ENCODE data around the gene GRM1. TPM values are rescaled to one million over a fixed set of nuclear protein-coding genes. Genes with fewer than 3 reads are reported as not detected.

Gene GRM1
- total and polyA plus RNA-seq, 2 donors (not counting 1 experiment from before 2014, with no cell fraction given): not detected

DNA sequence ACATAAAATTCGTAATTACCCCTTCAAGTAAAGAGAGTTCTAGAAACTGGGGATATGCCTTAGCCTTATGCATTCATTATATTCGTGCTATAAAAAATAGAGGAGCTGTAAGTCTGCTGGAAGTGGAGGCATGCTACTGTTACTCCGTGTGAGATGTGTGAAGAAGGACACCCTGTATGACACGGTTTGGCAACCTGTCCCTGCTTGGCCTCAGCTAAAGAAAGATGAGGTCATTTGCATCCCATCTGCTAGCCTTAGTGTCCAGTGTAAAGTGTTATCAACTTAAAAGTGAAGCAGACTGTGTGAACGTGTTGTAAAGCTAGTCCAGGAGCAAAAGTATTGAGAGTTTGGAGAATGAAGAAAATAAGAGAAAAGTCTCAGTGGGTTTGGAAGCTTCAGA, 379.7 kb downstream of the GRM1 start:
- H3K27me3 ChIP-seq (replicated peaks in 1 of 4; ENCODE audit: control extremely low read depth in 1 of 4, control insufficient read depth in 3 of 4, insufficient read depth in 4 of 4, low read length in 3 of 4): no peaks in the 10 kb centered on the region
- no peaks in the 10 kb centered on the region for H3K79me2 ChIP-seq (ENCODE audit: control insufficient read depth, insufficient read depth, low read length)
- no peak for DNase-seq
- H3K4me3 ChIP-seq (ENCODE audit: control extremely low read depth in 1 of 5, extremely low read depth in 1 of 5, insufficient read depth in 1 of 5, low read depth in 2 of 5, low read length in 4 of 5): no peak overlapping the region
- H3K4me1 Mint-ChIP-seq: no peaks in the 10 kb centered on the region
- H4K20me1 ChIP-seq (ENCODE audit: control insufficient read depth, insufficient read depth, low read length, poor library complexity, severe bottlenecking): no peaks in the 10 kb centered on the region
- no peak overlapping the region for H3K27ac ChIP-seq (ENCODE audit: low read length in 2 of 2)
- intact Hi-C loops (cut with micrococcal nuclease): no loop called here
- H3K27me3 Mint-ChIP-seq: no peaks in the 10 kb centered on the region
- ChIA-PET POLR2A (no interaction called here), CTCF (no interaction called here)
- no peaks in the 10 kb centered on the region for H3K36me3 ChIP-seq (replicated peaks in 1 of 2; ENCODE audit: control extremely low read depth in 1 of 2, control insufficient read depth in 1 of 2, extremely low read depth in 1 of 2, insufficient read depth in 2 of 2, low read length in 1 of 2)
- no peak overlapping the region for H2AFZ ChIP-seq (ENCODE audit: insufficient read depth, low read depth, low read length, poor library complexity, severe bottlenecking)
- no peak overlapping the region for H3K4me2 ChIP-seq (replicated peaks; ENCODE audit: low read depth, low read length, poor library complexity, severe bottlenecking)
- H3K9me3 Mint-ChIP-seq (ENCODE audit: insufficient read depth): no peaks in the 10 kb centered on the region
- H3K4me1 ChIP-seq (ENCODE audit: control insufficient read depth in 2 of 2, insufficient read depth in 2 of 2, low read length in 2 of 2): no peaks in the 10 kb centered on the region
- H3K4me3 Mint-ChIP-seq: no peak overlapping the region
- H3K9ac ChIP-seq (ENCODE audit: low read length): no peak overlapping the region
- H3K9me3 ChIP-seq (ENCODE audit: control extremely low read depth in 1 of 3, control insufficient read depth in 2 of 3, insufficient read depth in 1 of 3, low read length in 2 of 3): no peaks in the 10 kb centered on the region
- 94% methylated on average over 3 of the region's 5 CpGs for WGBS (ENCODE audit: insufficient coverage)
- no peak for ATAC-seq (ENCODE audit: low read depth)
- TF ChIP-seq, protein P1, sequence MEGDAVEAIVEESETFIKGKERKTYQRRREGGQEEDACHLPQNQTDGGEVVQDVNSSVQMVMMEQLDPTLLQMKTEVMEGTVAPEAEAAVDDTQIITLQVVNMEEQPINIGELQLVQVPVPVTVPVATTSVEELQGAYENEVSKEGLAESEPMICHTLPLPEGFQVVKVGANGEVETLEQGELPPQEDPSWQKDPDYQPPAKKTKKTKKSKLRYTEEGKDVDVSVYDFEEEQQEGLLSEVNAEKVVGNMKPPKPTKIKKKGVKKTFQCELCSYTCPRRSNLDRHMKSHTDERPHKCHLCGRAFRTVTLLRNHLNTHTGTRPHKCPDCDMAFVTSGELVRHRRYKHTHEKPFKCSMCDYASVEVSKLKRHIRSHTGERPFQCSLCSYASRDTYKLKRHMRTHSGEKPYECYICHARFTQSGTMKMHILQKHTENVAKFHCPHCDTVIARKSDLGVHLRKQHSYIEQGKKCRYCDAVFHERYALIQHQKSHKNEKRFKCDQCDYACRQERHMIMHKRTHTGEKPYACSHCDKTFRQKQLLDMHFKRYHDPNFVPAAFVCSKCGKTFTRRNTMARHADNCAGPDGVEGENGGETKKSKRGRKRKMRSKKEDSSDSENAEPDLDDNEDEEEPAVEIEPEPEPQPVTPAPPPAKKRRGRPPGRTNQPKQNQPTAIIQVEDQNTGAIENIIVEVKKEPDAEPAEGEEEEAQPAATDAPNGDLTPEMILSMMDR (IDR thresholded peaks at IDR 0.05): no peak
- TF ChIP-seq EZH2 (IDR thresholded peaks at IDR 0.05; ENCODE audit: borderline replicate concordance, insufficient read depth, low read depth, low read length, poor library complexity, severe bottlenecking): no peak
- no peak overlapping the region for H3K27ac Mint-ChIP-seq

DNA sequence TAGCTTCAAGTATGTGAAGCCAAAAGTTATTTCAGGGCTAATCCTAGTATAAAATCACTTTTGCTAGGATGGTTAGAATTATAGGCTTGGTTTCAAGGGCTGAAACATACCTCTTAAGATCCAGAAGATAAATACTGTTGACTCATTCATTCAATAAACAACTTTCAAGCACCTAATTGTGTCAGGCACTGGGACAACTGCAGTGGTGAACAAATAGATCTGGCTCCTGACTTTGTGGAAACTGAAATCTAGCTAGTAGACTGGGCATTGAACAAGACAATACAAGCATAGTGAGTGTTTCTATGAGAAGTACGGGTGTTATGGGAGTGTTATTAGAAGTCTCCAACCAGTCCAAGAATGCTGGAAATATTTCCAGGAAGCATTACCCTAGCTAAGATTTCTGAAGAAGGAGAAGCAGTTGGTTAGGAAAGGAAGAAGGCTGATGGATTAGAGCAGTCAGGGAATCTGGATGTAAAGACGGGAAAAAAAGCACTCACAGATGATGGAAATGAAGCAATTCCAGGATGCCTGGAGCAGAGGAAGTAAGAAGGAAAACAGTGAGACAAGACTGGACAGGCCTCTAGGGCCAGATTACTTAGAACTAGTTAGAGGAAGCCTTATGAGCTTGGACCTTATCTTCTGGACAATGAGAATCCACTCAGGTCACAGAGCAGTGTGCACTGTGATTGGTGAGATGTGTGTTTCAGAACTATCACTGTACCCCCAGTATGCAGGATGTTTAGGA, 382.2 kb downstream of the GRM1 start:
- 90% methylated on average over 2 of the region's 2 CpGs for WGBS (ENCODE audit: insufficient coverage)
- Mint-ChIP-seq H3K4me3 (no peak overlapping the region), H3K27ac (no peak overlapping the region), H3K4me1 (no peaks in the 10 kb centered on the region), H3K27me3 (no peaks in the 10 kb centered on the region), H3K9me3 (ENCODE audit: insufficient read depth) (no peaks in the 10 kb centered on the region)
- Histone ChIP-seq H3K79me2 (ENCODE audit: control insufficient read depth, insufficient read depth, low read length) (no peaks in the 10 kb centered on the region), H3K27ac (ENCODE audit: low read length in 2 of 2) (no peak overlapping the region), H3K4me2 (replicated peaks; ENCODE audit: low read depth, low read length, poor library complexity, severe bottlenecking) (no peak overlapping the region), H3K9ac (ENCODE audit: low read length) (no peak overlapping the region), H3K9me3 (ENCODE audit: control extremely low read depth in 1 of 3, control insufficient read depth in 2 of 3, insufficient read depth in 1 of 3, low read length in 2 of 3) (no peaks in the 10 kb centered on the region), H4K20me1 (ENCODE audit: control insufficient read depth, insufficient read depth, low read length, poor library complexity, severe bottlenecking) (no peaks in the 10 kb centered on the region), H3K4me1 (ENCODE audit: control insufficient read depth in 2 of 2, insufficient read depth in 2 of 2, low read length in 2 of 2) (no peaks in the 10 kb centered on the region), H3K4me3 (ENCODE audit: control extremely low read depth in 1 of 5, extremely low read depth in 1 of 5, insufficient read depth in 1 of 5, low read depth in 2 of 5, low read length in 4 of 5) (no peak overlapping the region), H3K36me3 (replicated peaks in 1 of 2; ENCODE audit: control extremely low read depth in 1 of 2, control insufficient read depth in 1 of 2, extremely low read depth in 1 of 2, insufficient read depth in 2 of 2, low read length in 1 of 2) (no peaks in the 10 kb centered on the region), H2AFZ (ENCODE audit: insufficient read depth, low read depth, low read length, poor library complexity, severe bottlenecking) (no peak overlapping the region), H3K27me3 (replicated peaks in 1 of 4; ENCODE audit: control extremely low read depth in 1 of 4, control insufficient read depth in 3 of 4, insufficient read depth in 4 of 4, low read length in 3 of 4) (no peaks in the 10 kb centered on the region)
- DNase-seq (no peak), ATAC-seq (ENCODE audit: low read depth) (no peak)
- ChIA-PET CTCF (no interaction called here), POLR2A (no interaction called here)
- TF ChIP-seq, protein P1 (IDR thresholded peaks at IDR 0.05): no peak
- TF ChIP-seq EZH2 (IDR thresholded peaks at IDR 0.05; ENCODE audit: borderline replicate concordance, insufficient read depth, low read depth, low read length, poor library complexity, severe bottlenecking): no peak
- intact Hi-C loops (cut with micrococcal nuclease): no loop called here

Measured in B cell (primary cell).